Hindlimb muscle (tissue), 1 donor: ENCODE data around the gene NUP210. TPM values are rescaled to one million over a fixed set of nuclear protein-coding genes. Genes with fewer than 3 reads are reported as not detected.
A peak's percentile ranks its signal among the peaks of the same experiment; 100 is the strongest.
"Not testable (repeated sequence)": the region's sequence is repeated elsewhere in the genome, so short reads cannot be mapped to it uniquely, and the experiment has no call there.

ENCODE experiments used
- DNase-seq: peaks from one replicate; pipeline ENCODE4 v3.0.0-alpha.2; 2013
- polyA plus RNA-seq: library from polyadenylated mRNA; unstranded; fragments of 120-200 nt; gene quantifications from one replicate; pipeline ENCODE4 v1.2.1, GENCODE V29; 2013; ENCODE audit not compliant: insufficient read length

Gene NUP210
- 9.6 TPM for polyA plus RNA-seq

DNA sequence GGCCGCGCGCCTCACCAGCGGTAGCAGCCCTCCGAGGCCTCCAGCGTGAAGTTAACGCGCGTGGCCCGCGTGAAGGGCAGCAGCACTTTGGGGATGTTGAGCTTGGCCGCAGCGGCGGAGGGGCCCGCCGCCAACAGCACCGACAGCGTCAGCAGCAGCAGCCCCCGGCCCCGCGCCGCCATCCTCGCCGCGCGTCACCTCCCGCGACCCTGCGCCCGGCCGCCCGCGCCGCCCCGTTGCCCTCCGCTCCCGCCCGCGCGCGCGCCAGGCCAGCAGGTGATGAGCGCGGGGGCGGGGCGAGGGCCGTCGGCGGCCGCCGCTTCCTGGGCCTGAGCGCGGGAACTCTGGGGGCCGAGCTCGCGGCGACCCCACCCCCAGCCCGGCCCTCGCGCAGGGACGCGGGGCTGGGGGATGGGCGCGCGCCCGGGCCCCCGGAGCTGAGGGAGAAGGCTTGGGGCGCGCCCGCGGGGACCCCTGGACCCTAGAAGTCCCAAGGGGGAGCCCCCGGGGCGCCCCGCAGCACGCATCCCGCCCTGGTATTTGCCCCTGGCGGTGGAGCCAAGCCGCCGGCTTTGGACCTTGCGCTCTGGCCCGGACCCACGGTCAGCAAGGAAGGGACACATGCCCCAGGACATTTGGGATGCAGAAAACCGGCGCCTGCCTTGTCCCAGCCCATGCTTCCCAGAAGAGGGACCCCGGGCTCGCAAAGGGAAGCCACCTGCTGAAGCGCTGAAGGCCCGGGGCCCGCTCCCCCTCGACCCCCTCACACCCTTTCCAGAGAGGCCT, at the start of gene NUP210:
Gene NUP210, minus strand, starts transcription at position 278 of the 786 bp plus-strand sequence. Its CDS starts 96 bp downstream, at position 182.
- no peak for DNase-seq

DNA sequence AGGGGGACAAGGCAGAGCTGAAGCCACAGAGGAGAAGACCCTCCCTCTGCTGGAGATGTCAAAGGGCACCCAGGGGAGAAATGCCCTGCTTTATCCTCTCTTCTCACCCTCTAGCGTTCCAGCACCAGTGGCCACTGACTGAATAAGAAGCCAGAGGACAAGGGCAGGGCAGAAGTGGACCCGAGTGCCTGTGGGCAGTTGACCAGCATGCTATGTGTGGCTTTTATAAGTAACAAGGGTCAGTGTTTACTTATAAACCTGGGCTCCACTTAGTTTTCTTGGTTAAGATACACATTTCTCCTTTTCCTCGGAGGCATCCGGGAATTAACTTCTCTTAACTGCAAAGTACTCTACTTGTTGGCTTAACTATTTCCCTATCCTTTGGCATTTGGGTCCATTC, 46.7 kb upstream of the NUP210 start:
- no peak for DNase-seq

DNA sequence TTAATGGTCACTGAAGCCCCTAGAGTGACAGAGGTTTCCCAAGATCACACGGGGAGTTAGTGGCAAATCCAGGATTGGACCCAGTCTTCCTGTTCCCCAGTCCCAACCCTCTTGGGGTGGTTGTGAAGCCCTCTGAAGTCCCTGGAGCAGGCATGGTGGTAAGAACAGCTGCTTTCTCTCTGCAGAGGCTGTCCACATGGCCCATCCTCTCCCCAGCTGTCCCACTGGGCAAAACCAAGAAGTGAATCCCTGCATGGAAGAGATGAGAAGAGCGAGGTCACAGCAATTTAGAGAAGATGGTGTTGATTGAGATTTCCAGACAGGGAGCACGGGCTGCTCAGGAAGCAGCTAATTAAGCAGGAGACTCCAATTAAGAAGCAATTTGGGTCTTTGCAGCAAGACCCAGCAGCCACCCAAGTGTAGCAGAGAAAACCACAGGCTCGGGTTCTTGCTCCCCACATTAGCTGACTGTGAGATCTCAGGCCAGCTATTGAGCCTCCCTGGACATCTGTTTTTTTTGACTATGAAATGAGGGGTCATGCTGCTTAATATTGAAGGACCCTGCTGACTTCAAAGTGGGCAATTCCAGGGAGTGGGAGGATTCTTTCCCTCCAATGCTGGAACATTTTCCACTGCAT, 45.2 kb upstream of the NUP210 start:
- no peak for DNase-seq

- DNase-seq: no peak
These were observed 43.7 kb upstream of the NUP210 start for GRCh38 chr3:13463618-13464400.

DNA sequence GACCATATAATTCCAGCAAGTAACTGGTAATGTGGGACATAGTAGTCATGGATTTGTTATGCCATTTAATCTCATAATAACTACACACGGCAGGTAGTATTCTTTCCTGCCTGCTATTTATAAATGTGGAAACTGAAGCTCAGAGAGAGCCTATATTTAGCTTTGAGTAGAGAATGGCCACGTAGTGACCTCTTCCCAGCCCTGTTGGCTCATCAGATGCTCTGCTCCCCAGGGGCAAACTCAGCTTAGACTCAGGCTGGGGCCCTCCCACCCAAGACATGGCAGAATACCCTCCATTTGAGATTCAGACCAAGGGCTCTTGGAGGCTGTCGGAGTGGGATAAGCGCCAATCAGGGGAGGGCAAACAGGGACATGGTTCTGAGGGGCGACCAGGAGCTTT, 42.7 kb upstream of the NUP210 start:
- DNase-seq: no peak

DNA sequence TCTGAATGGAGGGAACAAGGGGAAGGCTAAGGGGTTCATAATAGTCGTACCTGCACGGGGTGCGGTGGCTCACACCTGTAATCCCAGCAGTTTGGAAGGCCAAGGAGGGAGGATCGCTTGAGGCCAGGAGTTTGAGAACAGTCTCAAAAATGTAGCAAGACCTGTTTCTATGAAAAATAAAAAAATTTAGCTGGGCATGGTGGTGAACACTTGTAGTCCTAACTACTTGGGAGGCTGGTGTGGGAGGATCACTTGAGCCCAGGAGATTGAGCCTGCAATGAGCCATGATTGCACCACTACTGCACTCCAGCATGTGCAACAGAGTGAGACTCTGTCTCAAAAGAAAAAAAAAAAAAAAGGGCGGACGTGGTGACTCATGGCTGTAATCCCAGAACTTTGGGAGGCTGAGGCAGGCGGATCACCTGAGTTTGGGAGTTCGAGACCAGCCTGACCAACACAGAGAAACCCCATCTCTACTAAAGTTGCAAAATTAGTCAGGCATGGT, 42.1 kb upstream of the NUP210 start:
- no peak for DNase-seq

DNA sequence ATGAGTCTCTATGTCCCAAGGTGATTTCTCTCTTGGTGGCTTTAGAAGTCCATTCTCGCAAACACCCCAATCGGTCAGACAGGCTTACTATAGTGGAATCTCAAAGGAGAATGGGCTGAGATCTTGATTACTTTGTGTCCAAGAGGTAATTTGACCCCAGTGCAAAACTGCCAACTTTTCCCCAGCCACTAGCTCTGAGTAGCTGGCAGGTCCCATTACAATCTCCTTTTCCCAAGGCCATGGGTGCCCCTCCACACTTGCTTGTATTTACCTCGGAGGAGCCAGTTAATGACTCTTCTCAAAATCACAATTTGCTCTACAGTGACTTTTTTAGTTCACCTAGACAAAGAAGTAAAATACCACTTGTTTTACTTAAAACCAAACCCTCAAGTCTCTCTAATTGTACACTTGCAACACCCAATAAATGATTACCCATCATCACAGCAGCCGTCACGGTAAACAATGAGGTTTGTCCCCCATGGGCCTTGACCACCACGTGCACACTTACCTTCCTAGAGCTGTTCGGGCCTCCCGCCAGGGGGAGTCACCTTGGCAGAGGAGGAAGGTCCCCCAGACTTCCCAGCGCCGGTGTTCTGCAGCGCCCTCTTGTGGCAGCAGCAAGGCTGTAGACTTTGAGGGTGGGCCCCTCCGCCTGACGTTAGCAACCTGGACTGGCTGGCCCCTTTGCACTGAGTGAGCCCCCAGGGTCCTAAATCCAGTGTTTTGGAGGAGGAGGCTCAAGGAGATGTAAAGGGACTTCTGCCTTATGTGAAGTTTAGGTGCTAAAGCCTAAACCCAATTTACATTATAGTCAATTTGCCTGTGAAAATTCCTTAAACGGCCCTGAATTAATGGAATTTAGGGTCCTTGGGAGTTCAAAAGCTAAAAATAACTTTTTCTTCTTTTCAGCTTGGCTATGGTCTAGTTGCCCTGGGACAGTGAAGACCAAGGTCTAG, 41.3 kb upstream of the NUP210 start:
- DNase-seq: peak; percentile 24

- DNase-seq: no peak
These were observed 40.2 kb upstream of the NUP210 start for GRCh38 chr3:13460341-13460736.

GRCh38 chr3:13459605-13460340, 39.7 kb upstream of the NUP210 start:
- no peak for DNase-seq

DNA sequence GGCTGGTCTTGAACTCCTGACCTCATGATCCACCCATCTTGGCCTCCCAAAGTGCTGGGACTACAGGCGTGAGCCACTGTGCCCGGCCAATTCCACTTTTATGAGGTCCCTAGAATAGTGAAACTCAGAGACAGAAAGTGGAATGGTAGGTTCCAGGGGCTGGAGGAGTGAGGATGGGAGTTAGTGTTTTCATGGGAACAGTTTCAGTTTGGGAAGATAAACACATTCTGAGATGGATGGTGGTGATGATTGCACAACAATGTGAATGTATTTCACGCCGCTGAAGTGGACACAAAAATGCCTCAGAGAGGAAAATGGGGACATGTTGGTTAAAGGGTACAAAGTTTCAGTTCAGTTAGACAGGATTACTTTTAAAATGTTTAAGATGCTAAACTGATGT, 37.5 kb upstream of the NUP210 start:
- DNase-seq: no peak

GRCh38 chr3:13455644-13456043, 35.5 kb upstream of the NUP210 start:
- no peak for DNase-seq

DNA sequence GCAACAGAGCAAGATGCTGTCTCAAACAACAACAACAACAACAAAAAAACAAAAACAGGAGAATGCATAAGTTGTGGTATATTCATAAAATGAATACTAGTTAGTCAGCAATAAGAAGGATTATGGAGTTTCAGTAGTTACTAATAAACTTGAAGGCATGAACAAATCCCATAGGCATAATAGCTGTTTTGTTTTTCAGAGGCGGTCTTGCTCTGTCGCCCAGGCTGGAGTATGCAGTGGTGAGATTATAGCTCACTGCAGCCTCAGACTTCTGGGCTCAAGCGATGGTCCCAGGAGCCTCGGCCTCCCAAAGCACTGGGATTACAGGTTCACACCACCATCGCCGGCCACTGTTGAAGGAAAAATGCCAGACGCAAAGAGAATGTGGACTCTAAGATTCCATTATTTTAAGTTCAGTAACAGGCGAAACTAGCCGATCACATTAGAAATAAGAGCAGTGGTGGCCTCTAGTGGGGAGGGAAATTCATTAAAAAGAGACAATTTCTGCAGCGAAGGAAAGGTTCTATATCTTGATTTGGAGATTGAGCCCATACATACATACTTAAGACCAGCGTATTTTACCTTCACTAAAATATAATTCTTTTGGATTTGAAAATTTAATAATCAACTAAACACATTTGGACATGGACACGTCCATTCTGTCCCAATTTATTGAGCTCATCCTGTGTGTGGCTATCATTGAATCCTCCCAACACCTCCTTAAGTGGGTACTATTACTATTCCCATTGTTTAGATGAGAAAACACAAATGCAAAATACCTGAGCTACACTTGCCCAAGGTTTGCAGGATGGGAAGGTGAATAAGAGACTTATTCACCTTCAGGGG, 32.6 kb upstream of the NUP210 start:
- DNase-seq: peak; percentile 50

GRCh38 chr3:13451301-13451673, 31.2 kb upstream of the NUP210 start:
- peak; percentile 16 for DNase-seq

GRCh38 chr3:13442882-13443281, 22.8 kb upstream of the NUP210 start:
- DNase-seq: not testable (repeated sequence)

DNA sequence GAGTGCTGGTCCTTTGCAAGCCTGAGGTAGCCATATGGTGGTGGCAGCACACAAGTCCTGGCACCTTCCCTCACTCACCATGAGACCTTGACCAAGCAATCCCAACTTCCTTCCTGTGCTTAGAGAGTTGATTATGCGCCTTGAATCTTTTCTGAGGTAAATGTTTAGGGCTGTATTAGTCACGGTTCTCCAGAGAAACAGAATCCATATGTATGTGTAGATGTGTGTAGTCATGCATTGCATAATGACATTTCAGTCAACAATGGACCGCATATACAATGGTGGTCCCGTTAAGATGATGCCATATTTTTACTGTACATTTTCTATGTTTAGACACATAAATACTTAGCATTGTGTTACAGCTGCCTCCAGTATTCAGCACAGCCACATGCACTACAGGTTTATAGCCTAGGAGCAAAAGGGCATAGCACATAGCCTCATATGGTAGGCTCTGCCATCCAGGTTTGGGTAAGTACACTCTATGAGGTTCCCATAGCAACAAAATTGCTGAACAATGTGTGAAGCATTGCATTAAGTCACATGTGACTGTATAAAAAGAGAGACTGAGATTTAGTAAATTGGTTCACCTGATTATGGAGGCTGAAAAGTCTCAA, 20.2 kb upstream of the NUP210 start:
- no peak for DNase-seq

DNA sequence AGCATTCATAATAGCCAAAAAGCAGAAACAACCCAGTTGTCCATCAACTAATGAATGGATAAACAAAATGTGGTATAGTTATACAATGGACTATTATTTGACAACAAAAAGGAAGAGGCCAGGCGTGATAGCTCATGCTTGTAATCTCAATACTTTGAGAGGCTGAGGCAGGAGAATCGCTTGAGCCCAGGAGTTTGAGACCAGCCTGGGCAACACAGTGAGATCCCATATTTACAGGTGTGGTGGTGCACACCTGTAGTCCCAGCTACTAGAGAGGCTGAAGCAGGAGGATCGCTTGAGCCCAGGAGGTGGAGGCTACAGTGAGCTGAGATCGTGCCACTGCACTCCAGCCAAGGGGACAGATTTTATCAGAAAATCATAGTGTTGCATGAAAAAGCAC, 16.1 kb upstream of the NUP210 start:
- DNase-seq: not testable (repeated sequence)

- DNase-seq: no peak
These were observed 13.8 kb upstream of the NUP210 start for GRCh38 chr3:13433912-13434311.

DNA sequence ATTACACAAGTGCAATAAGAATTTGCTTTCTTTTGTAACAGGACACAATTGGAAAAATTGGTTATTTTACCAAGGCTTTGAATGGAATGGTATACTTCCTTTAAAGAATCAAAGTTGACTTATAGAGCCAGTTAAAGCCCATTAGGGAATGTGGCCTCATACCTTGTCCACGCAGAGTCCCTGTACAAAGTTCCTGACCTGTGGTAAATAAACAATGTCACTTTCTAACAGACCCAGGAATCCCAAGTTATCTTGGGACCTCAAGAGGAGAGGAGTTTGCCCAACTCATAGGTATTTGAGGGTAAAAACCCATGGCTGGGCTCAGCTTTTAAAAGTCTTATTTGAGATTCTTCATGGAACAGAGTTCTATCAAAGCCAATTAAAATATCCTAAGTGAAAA, 12.0 kb upstream of the NUP210 start:
- DNase-seq: no peak

DNA sequence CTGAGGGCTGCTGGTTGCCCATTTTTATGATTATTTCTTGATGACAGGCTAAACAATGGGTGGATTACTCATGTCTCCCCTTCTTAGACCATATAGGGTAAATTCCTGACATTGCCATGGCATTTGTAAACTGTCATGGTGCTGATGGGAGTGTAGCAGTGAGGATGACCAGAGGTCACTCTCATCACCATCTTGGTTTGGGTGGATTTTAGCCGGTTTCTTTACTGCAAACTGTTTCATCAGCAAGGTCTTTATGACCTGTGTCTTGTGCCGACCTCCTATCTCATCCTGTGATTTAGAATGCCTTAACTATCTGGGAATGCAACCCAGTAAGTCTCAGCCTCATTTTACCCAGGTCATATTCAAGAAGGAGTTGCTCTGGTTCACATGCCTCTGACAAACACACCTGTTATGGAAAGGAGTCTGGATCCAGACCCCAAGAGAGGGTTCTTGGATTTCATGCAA, 10.3 kb upstream of the NUP210 start:
- DNase-seq: not testable (repeated sequence)
